22Rv1 (cell line): ENCODE measurements around the gene OR13C2.

ENCODE experiments used
- ZFX ChIP-seq: fragments of 450-650 bp; IDR thresholded peaks from 2 replicates; pipeline ENCODE4 v1.6.1; 2017; ENCODE audit warnings: antibody characterized with exemption, borderline replicate concordance
- TF ChIP-seq, protein P1 (sequence below): fragments of 450-650 bp; IDR thresholded peaks from 2 replicates; pipeline ENCODE4 v1.5.1; 2017; ENCODE audit warnings: mild to moderate bottlenecking

GRCh38 chr9:104611213-104611612 is 5.8 kb upstream of the OR13C2 start:
- TF ChIP-seq, protein P1, sequence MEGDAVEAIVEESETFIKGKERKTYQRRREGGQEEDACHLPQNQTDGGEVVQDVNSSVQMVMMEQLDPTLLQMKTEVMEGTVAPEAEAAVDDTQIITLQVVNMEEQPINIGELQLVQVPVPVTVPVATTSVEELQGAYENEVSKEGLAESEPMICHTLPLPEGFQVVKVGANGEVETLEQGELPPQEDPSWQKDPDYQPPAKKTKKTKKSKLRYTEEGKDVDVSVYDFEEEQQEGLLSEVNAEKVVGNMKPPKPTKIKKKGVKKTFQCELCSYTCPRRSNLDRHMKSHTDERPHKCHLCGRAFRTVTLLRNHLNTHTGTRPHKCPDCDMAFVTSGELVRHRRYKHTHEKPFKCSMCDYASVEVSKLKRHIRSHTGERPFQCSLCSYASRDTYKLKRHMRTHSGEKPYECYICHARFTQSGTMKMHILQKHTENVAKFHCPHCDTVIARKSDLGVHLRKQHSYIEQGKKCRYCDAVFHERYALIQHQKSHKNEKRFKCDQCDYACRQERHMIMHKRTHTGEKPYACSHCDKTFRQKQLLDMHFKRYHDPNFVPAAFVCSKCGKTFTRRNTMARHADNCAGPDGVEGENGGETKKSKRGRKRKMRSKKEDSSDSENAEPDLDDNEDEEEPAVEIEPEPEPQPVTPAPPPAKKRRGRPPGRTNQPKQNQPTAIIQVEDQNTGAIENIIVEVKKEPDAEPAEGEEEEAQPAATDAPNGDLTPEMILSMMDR: no peak
- TF ChIP-seq ZFX: no peak
